Measurements from ENCODE around the gene PARP6.

The PARP6 gene

GRCh38 chr15:72217216-72217615 lies 55.1 kb downstream of the PARP6 start:
- TF ChIP-seq CTCF (IDR thresholded peaks at IDR 0.05; ENCODE audit: control insufficient read depth, extremely low read depth, insufficient read depth), result no peak
- DNase-seq (ENCODE audit: low read depth), result no peak

GRCh38 chr15:72216079-72216478 lies 56.3 kb downstream of the PARP6 start:
- TF ChIP-seq CTCF (IDR thresholded peaks at IDR 0.05; ENCODE audit: control insufficient read depth, extremely low read depth, insufficient read depth), result no peak
- no peak overlapping the region for H3K4me3 ChIP-seq (ENCODE audit: low read depth, low read length)
- no peak for DNase-seq (ENCODE audit: low read depth)

More at GRCh38 chr15:72217216-72217615, 55.1 kb downstream of the PARP6 start:
- no peak overlapping the region for H3K4me3 ChIP-seq (ENCODE audit: low read depth, low read length)

GRCh38 chr15:72207558-72208085 lies 64.7 kb downstream of the PARP6 start:
- H3K4me3 ChIP-seq (ENCODE audit: low read depth, low read length), result no peak overlapping the region
- no peak for TF ChIP-seq CTCF (IDR thresholded peaks at IDR 0.05; ENCODE audit: control insufficient read depth, extremely low read depth, insufficient read depth)
- no peak for DNase-seq (ENCODE audit: low read depth)

DNA sequence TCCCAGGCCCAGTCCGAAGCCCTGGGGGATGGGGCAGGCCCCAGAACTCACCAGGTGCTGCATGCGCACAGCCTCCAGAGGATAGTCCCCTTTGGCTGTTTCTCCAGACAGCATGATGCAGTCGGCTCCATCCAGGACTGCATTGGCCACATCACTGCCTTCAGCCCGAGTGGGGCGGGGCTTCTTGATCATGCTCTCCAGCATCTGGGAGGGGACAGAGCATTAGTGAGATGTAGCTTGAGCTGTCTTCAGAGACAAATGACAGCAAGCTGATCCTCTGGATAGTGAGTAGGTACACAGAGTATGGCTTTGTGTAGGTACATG lies 65.7 kb downstream of the PARP6 start:
- DNase-seq (ENCODE audit: low read depth), result no peak
- no peak overlapping the region for H3K4me3 ChIP-seq (ENCODE audit: low read depth, low read length)
- no peak for TF ChIP-seq CTCF (IDR thresholded peaks at IDR 0.05; ENCODE audit: control insufficient read depth, extremely low read depth, insufficient read depth)

- DNase-seq (ENCODE audit: low read depth), result no peak
- no peak overlapping the region for H3K4me3 ChIP-seq (ENCODE audit: low read depth, low read length)
- no peak for TF ChIP-seq CTCF (IDR thresholded peaks at IDR 0.05; ENCODE audit: control insufficient read depth, extremely low read depth, insufficient read depth)
Observed at GRCh38 chr15:72205896-72206676, 66.3 kb downstream of the PARP6 start.

GRCh38 chr15:72205273-72205672 lies 67.1 kb downstream of the PARP6 start:
- no peak for DNase-seq (ENCODE audit: low read depth)
- H3K4me3 ChIP-seq (ENCODE audit: low read depth, low read length), result no peak overlapping the region
- no peak for TF ChIP-seq CTCF (IDR thresholded peaks at IDR 0.05; ENCODE audit: control insufficient read depth, extremely low read depth, insufficient read depth)

DNA sequence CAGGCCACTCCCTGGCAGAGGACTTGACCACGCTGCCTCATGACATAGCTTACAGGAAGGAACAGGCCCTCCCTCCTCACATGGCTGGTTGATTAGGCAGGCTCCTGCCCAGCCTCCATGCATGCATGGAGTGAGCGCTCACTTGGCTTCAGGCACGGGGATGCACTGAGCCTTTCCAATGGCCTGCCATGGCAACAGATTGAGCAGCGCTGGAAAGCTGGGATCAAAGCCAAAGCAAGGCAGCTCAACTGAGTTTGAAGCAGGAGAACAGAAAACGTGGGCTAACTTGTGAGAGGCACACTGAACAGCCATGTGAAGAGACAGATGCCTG lies 68.9 kb downstream of the PARP6 start:
- DNase-seq (ENCODE audit: low read depth), result peak; percentile 22
- no peak overlapping the region for H3K4me3 ChIP-seq (ENCODE audit: low read depth, low read length)
- no peak for TF ChIP-seq CTCF (IDR thresholded peaks at IDR 0.05; ENCODE audit: control insufficient read depth, extremely low read depth, insufficient read depth)

All from LNCaP clone FGC (cell line).